ENCODE data around the gene MOBP.
"Not testable (repeated sequence)": the region's sequence is repeated elsewhere in the genome, so short reads cannot be mapped to it uniquely, and the experiment has no call there.

Gene MOBP

GRCh38 chr3:39467394-39468107, at the start of gene MOBP:
TSS of gene MOBP (plus strand) at chr3:39467680. CDS start at chr3:39502070, 34,390 bp downstream.
- DNase-seq: no peak

GRCh38 chr3:39418556-39419225, 48.8 kb upstream of the MOBP start:
- DNase-seq: not testable (repeated sequence)

- no peak for DNase-seq
These were observed 47.7 kb upstream of the MOBP start for GRCh38 chr3:39419742-39420315.

- no peak for DNase-seq
These were observed 46.9 kb upstream of the MOBP start for GRCh38 chr3:39420543-39420942.

GRCh38 chr3:39423436-39423970, 44.0 kb upstream of the MOBP start:
- no peak for DNase-seq

- no peak for DNase-seq
These were observed 41.2 kb upstream of the MOBP start for GRCh38 chr3:39426312-39426711.

GRCh38 chr3:39427506-39427905, 40.0 kb upstream of the MOBP start:
- DNase-seq: no peak

- no peak for DNase-seq
These were observed 38.7 kb upstream of the MOBP start for GRCh38 chr3:39428745-39429201.

GRCh38 chr3:39429466-39429865, 38.0 kb upstream of the MOBP start:
- no peak for DNase-seq

- DNase-seq: no peak
These were observed 35.1 kb upstream of the MOBP start for GRCh38 chr3:39432342-39432741.

- DNase-seq: no peak
These were observed 33.8 kb upstream of the MOBP start for GRCh38 chr3:39433642-39434041.

- no peak for DNase-seq
These were observed 32.9 kb upstream of the MOBP start for GRCh38 chr3:39434574-39434973.

- DNase-seq: peak; percentile 80
These were observed 32.3 kb upstream of the MOBP start for GRCh38 chr3:39435006-39435748.

GRCh38 chr3:39438880-39439279, 28.6 kb upstream of the MOBP start:
- DNase-seq: no peak

GRCh38 chr3:39440316-39440715, 27.2 kb upstream of the MOBP start:
- no peak for DNase-seq

GRCh38 chr3:39443530-39443929, 23.9 kb upstream of the MOBP start:
- no peak for DNase-seq

- no peak for DNase-seq
These were observed 21.6 kb upstream of the MOBP start for GRCh38 chr3:39445927-39446326.

- no peak for DNase-seq
These were observed 21.0 kb upstream of the MOBP start for GRCh38 chr3:39446444-39446843.

GRCh38 chr3:39447637-39448483, 19.6 kb upstream of the MOBP start:
- peak; percentile 87 for DNase-seq

- DNase-seq: no peak
These were observed 18.8 kb upstream of the MOBP start for GRCh38 chr3:39448506-39449233.

- DNase-seq: no peak
These were observed 17.7 kb upstream of the MOBP start for GRCh38 chr3:39449796-39450195.

Measured in islet precursor cell (in vitro differentiated cells).